HG02763 (cell line): ENCODE results near the gene MKI67.
A peak's percentile ranks its signal among the peaks of the same experiment; 100 is the strongest.

Source experiments
- ATAC-seq: cut with Tn5 transposase; IDR thresholded peaks from one replicate; pipeline ENCODE4 v1.9.1; 2021; ENCODE audit warnings: mild to moderate bottlenecking, moderate library complexity; ENCODE audit not compliant: unreplicated experiment

The MKI67 gene

GRCh38 chr10:128067691-128068397 is 58.4 kb downstream of the MKI67 start:
- no peak for ATAC-seq

- ATAC-seq: no peak
Measured at GRCh38 chr10:128066870-128067382, 59.3 kb downstream of the MKI67 start.

- no peak for ATAC-seq
Measured at GRCh38 chr10:128065881-128066534, 60.2 kb downstream of the MKI67 start.

- ATAC-seq: peak; percentile 34
Measured at GRCh38 chr10:128064970-128065580, 61.1 kb downstream of the MKI67 start.

GRCh38 chr10:128064108-128064969 is 61.9 kb downstream of the MKI67 start:
- peak; percentile 40 for ATAC-seq

GRCh38 chr10:128063736-128064107 is 62.5 kb downstream of the MKI67 start:
- peak; percentile 34 for ATAC-seq

GRCh38 chr10:128062881-128063563 is 63.2 kb downstream of the MKI67 start:
- peak; percentile 39 for ATAC-seq

- no peak for ATAC-seq
Measured at GRCh38 chr10:128062331-128062880, 63.8 kb downstream of the MKI67 start.

GRCh38 chr10:128061306-128062300 is 64.6 kb downstream of the MKI67 start:
- ATAC-seq: no peak

- no peak for ATAC-seq
Measured at GRCh38 chr10:128060341-128061250, 65.6 kb downstream of the MKI67 start.

- ATAC-seq: no peak
Measured at GRCh38 chr10:128059982-128060293, 66.3 kb downstream of the MKI67 start.

- no peak for ATAC-seq
Measured at GRCh38 chr10:128059266-128059981, 66.8 kb downstream of the MKI67 start.

- no peak for ATAC-seq
Measured at GRCh38 chr10:128058750-128059134, 67.5 kb downstream of the MKI67 start.

- ATAC-seq: no peak
Measured at GRCh38 chr10:128058106-128058749, 68.0 kb downstream of the MKI67 start.

- no peak for ATAC-seq
Measured at GRCh38 chr10:128056303-128057050, 69.7 kb downstream of the MKI67 start.
